ENCODE measurements around the gene MB.

DNA sequence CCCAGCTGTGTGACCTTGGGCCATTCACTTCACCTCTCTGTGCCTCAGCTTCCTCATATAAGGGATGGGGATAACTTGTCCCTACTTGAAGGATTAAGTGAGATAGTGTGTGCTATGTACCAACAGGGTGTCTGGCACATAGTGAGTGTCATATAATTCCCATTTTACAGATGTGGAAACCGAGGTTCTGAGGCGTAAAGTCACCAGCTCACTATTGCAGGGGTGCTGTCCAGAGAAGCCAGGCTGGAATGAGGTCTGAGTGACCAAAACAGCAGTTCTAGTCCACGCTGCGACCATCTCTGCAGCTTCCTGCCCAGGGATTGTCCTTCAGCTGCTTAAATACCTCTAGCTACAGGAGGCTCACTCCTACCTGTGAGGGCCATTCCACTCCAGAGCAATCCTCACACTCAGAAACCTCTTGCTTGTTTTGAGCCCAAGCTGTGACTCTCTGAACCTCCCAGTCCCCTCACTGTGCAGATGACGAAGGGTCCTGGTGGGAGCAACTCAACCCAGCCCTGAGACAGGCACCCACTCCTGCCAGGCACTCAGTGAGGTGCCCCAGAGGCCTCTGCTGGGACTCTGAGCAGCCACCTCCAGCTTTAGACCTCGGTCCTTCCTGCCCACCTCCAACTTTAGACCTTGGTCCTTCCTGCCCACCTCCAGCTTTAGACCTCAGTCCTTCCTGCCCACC, 5.8 kb downstream of the MB start:
- no peak for TF ChIP-seq POLR2A (IDR thresholded peaks at IDR 0.05)
- TF ChIP-seq, protein P1, sequence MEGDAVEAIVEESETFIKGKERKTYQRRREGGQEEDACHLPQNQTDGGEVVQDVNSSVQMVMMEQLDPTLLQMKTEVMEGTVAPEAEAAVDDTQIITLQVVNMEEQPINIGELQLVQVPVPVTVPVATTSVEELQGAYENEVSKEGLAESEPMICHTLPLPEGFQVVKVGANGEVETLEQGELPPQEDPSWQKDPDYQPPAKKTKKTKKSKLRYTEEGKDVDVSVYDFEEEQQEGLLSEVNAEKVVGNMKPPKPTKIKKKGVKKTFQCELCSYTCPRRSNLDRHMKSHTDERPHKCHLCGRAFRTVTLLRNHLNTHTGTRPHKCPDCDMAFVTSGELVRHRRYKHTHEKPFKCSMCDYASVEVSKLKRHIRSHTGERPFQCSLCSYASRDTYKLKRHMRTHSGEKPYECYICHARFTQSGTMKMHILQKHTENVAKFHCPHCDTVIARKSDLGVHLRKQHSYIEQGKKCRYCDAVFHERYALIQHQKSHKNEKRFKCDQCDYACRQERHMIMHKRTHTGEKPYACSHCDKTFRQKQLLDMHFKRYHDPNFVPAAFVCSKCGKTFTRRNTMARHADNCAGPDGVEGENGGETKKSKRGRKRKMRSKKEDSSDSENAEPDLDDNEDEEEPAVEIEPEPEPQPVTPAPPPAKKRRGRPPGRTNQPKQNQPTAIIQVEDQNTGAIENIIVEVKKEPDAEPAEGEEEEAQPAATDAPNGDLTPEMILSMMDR (IDR thresholded peaks at IDR 0.05) = no peak

All from Peyer's patch (tissue), 4 donors.